Lung microvascular endothelial cell (primary cell): Measurements from ENCODE around the gene TMEM150A. TPM values are rescaled to one million over a fixed set of nuclear protein-coding genes. Genes with fewer than 3 reads are reported as not detected.
"Not testable (repeated sequence)": the region's sequence is repeated elsewhere in the genome, so short reads cannot be mapped to it uniquely, and the experiment has no call there.

ENCODE experiments used
- DNase-seq, 2 donors: peaks; one replicate each; pipeline versions ENCODE4 v3.0.0 to v3.0.0-alpha.2; 2010; ENCODE audit warnings: low read depth in 2 of 2
- total RNA-seq: library from RNA; depleted of rRNA; stranded (reverse); fragments of >200 nt; gene quantifications from 2 replicates; pipeline ENCODE4 v1.2.1, GENCODE V29; 2014

TMEM150A gene
- total RNA-seq, 1 donor from 2014 or later, result 14.7 TPM

DNA sequence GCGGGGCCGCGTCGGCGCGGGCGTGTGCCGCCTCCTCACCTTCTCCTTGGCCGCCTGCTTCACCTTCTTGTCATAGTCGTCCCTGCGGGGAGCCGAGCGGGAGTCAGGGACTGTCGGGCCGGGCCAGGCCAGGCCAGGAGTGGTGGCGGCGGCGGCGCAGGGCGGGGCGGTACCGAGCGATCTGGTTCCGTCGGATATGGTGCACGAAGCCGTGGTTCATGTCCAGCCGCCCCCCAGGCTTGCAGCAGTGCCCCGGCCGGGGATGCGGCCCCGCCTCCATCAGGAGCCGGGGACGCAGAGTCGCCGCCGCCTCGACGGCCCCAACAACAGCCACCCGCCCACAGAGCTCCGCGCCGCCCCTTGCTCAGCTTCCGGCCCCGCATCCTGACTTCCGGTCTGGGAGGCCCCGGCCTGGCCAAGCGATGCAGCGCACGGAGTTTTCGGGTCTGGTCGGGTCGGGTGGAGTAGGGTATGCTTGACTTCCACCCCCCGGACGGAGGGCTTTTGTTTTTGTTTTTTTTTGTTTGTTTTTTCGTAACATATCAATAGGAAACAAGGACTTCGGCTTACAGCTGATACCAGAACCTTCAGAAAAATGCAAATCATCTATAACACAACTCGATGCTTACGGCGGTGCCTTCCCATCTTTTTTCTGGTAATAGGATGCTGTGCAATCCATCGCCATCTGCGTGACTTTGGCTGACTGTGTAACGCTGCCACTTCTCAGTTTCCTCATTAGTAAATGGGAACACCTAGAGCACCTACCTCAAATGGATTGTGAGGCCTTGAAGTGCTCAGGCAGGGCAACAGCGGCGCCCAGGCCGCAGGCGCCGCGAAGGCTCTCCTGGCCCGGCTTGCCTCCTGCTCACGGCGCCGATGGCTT is 9.4 kb upstream of the TMEM150A start, which contains the start of gene C2orf68:
TSS of gene C2orf68 (minus strand) at position 362 of the 883 bp plus-strand sequence. CDS start at position 280, 82 bp downstream.
- peak; percentile 88 for DNase-seq

DNA sequence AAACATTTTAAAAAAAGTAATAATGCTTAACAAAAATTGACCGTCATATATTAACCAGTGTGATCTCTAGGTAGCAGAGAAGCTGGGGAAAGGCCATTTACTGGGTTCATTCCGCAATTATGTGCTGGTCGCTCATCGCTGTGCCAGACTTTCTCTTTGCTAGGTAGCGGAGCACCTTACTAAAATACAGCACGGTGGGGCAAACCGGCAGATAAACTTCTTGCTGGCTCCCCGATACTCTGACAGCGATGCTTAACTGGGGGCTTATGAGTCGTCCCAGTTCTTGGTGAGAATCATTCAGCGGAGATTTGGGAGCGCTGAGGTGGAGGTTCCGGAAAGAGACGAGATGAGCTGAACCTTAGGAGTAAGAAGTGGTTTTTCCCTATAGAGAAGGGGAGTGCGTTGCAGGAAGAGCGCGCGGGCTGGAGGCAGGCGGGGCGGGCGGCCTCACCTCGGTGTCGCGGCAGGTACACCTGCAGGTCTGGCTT is 8.8 kb upstream of the TMEM150A start:
- no peak for DNase-seq

DNA sequence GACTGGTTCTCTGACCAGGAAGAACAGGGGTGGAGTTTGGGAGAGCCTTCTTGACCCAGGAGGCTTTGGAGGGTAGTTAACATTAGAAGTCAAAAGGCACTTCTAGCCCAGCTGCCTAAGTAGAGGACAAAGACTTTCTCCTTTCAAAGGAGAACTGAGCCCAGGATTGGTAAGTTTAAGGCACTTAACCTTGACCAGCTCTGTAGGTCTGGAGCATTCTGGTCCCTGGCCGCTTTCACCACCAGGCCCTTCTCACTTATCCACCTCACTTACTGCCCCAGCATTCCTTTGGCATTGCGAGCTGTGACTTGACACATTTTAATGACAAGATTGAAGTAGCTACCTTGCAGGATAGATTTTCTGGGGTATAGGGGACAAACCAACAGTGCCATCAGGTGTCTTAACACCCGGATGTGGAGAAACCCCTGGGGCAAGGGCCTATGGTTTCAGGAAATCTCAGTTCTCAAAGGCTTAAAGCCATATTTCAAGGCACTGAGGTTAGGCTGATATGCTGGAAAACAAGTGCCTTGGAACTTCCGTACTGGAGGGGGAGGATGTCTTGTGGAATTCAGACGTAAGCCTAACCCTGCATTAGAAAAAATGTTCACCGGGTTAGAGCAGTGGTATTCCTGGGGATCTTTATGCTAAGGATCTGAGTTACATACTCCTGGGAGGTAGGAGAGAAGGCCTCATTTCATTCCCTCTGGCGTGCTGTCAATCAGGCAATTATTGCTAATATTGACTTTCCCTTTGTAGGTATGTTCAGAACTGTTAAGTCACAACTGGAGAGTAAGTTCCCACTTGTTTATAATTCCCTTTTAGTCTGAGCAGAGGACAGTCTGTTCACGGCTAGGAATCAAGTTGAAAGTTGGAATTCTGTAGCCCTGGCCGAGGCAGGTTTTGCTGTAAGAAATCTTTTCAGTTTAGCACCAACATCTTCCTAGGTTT is 5.0 kb upstream of the TMEM150A start:
- DNase-seq, result peak in 1 of 2 donors; percentile 19

DNA sequence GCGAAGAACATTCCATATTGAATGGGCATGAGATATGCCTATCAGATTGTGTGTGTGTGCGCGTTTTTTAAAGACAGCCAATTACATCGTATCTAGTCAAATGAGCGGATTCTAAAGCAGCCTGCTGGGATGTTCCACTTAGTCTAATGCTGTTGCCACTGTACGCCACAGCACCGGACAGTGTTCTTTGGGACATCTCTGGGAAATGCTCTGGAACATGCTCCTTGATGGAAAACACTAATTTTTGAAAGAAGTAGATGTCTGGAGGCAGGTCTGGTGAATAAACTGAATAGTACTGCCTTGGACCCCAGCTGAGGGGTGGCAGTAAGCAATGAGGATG is 3.6 kb upstream of the TMEM150A start:
- DNase-seq, result no peak

DNA sequence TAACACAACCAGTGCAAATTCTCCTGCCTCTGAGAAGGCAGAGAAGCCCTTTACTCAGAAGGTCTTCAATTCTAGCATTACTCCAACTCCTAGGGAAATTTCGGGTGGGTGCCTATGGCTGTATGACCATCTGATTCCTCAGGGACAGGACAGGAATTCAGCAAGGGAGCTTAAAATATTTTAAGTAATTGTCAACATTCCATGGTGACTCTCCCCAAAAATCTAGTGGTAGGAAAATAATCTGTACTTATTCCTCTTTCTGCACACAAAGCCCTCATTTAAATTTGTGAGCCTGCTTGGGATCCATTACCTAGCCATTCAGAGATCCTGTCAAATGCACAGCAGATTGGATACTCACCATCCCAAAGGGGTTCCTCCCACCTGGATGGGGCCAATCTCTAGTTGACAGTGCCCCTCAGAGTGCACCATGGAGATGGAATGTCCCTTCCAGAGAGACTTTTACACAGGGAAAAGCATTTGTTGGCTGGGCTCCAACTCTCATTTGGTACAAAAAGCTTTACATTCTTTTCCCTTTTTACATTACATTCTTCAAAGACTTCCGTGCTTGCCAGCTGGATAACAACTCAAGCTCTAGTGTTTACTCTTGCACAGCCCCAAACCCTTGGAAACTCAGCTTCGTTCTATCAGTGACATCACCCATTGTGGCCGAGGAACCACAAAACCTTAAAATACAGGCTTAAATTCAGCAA is 3.1 kb upstream of the TMEM150A start:
- peak; percentile 53 to 77 for DNase-seq

DNA sequence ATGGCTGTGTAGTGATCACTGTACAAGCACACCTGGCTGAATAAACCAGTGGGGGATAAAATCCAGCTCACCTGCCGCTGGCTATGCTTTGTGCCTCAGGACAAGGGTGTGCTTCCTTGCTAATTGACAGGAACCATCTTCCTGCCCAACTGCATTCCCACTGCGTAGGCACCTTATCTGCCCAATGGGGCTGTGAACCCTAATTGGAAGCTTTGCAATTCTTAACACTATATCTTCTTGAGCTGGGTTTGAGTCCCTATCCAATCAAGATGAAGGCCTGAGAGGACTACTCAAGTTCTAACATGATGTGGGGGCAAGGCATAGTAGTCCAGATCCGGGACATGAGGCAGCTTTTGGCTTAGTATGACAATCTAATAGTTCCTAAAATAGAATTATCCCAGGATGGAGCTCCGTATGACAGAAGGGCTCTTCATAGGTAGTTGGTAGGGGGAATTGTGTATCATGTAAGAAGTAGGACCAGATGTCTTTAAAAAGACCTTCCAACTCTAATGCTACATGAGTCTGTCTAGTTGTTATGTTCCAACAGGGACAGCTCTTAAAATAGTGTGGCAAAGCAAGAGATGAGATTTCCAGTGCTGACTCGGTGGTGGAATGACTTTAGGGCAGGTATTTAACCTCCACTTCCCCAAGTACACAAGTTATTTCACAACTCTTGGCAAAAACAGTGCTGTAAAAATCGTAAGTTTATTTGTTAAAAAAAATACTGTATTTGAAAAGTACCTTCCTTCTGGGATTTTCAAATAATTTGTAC is 2.3 kb upstream of the TMEM150A start:
- DNase-seq, result peak in 1 of 2 donors; percentile 67

DNA sequence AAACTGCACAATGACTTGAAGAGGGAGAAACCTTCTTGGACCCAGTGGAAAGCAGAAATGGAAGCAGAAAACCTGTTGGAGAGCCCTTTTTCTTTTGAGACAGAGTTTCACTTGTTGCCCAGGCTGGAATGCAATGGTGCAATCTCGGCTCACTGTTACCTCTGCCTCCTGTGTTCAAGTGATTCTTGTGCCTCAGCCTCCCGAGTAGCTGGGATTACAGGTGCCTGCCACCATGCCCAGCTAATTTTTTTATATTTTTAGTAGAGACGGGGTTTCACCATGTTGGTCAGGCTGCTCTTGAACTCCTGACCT is 1.6 kb upstream of the TMEM150A start:
- DNase-seq, result not testable (repeated sequence)

GRCh38 chr2:85601771-85602475 is 575 bp downstream of the TMEM150A start:
- peak in 1 of 2 donors; percentile 47 for DNase-seq

- no peak for DNase-seq
These were observed 1.3 kb downstream of the TMEM150A start for GRCh38 chr2:85600951-85601770.

DNA sequence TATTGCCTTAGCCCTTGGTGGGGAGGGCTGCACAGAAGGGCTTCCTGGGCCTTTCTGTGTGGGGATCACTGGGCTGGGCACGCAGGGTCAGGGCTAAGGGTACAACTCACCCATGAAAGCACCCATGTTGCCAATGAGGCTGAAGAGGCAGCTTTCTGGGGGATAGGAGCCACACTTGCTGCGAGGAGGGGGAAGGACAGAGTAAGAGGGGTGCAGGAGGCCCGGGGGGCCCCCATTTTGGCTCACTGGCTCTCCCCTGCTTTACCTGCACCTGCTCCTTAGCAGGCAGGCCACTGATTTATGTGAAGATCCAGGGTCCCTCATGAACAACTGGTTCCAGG is 2.3 kb downstream of the TMEM150A start:
- DNase-seq, result no peak

- DNase-seq, result no peak
These were observed 2.8 kb downstream of the TMEM150A start for GRCh38 chr2:85599468-85600234.

- no peak for DNase-seq
These were observed 3.7 kb downstream of the TMEM150A start for GRCh38 chr2:85598594-85599340.

DNA sequence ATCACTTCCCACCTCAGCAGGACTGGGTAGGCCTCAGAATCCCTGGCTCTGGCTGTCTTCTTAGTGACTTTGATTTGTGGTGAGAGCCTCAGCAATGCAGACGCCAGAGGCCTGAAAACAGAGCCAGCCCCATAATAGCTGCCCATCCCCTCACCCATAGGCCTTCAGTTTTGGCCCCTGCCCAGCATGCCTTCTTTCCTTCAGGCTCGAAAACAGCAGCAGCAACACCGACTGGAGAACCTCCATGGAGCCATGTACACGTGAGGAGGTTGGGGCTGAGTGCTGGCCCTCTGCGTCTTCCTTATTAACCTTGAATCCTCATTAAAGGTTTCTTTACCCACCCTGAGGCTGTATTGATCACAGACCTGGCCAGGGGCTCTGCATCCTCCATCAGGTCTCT is 5.3 kb downstream of the TMEM150A start:
- DNase-seq, result no peak

DNA sequence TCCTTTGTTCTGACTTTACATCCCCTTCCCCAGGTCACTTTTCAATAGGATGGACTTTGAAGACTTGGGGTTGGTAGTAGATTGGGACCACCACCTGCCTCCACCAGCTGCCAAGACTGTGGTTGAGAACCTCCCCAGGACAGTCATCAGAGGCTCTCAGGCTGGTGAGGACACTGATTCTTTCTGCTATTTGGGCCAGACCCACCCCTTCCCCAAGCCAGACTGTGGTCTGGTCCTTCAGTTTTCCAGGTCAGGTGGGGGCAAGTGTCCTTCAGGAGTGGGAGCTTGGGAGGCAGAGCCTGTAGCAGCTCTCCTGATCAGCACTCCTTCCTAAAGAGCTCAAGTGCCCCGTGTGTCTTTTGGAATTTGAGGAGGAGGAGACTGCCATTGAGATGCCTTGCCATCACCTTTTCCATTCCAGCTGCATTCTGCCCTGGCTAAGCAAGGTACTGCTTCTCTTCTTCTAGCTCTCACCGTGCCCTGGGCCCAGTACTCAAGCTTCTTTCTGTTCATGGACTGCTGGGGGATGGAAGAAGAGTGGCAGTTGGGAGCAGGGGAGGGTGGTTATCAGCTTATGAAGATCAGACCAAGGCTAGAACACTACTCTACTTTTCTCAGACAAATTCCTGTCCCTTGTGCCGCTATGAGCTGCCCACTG is 5.9 kb downstream of the TMEM150A start:
- no peak for DNase-seq

DNA sequence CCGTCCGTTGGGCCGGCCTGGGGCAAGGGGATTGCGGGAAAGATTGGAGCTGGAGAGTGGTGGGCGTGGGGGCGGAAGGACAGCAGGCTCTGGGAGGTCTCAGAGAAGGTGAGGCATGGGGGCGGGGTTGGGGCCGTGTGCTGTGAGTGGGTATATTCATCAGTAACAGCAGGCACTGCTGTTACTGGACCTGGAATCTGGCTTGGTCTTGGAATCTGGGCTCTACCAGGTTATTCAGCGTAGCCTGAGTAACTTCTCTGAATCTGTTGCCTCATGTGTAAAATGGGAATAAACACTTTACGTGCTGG is 6.5 kb downstream of the TMEM150A start:
- peak in 1 of 2 donors; percentile 49 for DNase-seq

DNA sequence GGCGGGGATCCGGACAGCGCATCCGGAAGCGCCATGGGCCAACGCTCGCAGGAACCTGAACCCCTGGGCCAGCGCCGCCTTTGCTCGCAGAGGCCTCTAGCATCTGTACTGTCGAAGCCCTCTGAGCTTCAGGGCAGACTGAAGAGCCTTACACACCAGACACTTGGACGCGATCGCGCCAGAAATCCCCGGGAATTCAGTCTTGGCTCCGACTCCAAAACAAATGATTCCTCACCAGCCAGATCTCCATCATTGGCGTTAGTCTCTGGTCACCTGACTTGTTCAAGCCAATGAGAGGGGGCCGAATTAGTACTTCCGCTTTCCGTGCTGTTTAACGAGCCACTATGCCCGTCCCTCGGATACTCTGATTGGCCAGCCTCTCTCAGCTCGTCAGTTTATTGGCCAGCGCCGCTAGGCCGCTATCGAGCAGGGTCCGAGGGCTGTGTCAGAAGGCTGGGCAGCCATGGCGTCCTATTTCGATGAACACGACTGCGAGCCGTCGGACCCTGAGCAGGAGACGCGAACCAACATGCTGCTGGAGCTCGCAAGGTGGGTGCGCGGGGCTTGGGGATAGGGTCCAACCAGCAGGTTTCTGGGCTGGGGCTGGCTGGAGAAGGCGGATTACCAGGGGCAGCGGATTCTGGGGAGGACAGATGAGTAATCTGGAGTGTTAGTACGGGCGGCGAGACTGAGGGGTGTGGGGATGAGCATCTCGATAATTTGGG is 7.0 kb downstream of the TMEM150A start, which contains the start of gene RNF181:
TSS of gene RNF181 (plus strand) at position 445 of the 725 bp plus-strand sequence. CDS start at position 464, 19 bp downstream.
- DNase-seq, result peak; percentile 99
